Stimulated activated CD8-positive, alpha-beta memory T cell treated with anti-CD3 and anti-CD28 coated beads, Interleukin-7, amount 100 ng/mL, for 48 hours (primary cell): ENCODE results near the gene DNMT3B.
"Not testable (repeated sequence)": the region's sequence is repeated elsewhere in the genome, so short reads cannot be mapped to it uniquely, and the experiment has no call there.

Experiments used
- DNase-seq, 2 donors: peaks; one replicate each; pipeline ENCODE4 v3.0.0-alpha.2; 2020; ENCODE audit warnings: low read depth in 1 of 2; ENCODE audit errors: extremely low read depth in 1 of 2

DNMT3B gene

DNA sequence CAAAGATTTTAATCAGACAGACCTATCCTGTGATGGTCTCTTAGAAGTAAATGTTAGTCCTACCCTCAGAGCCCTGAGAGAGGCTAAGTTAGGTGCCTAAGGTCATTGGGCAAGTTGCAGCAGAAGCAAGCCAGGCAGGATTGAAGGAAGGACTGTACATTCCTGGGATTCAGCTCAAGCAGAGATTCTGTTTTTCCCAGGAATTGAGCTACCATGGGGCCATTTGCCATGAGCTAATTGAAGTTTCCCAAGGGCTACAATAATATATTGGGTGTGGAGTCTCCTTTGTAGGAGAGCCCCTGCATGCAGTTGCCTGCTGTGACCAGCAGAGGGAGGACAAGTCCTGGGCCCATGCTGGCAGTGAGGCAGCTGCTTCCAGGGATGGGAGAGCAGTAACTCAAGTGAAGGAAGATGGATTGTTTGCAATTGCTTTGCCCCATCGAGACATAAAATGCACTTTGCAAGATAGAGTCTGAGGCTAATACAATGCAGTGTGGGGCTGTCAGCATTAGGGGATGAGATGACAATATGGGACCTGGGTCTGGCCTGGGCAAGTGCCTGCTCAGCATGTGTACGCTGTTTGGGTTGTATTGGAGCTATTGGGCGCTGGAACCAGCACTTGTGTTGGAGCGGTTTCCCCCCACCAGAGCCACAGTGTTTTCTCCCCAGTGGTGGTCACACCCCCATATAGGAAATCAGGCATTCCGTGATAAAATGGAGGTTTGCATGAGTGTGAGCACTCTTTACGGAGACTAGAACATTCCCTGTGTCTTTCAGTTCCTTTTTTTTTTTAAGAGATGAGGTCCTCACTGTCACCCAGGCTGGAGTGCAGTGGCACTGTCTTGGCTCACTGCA lies 27.9 kb downstream of the DNMT3B start:
- DNase-seq: peak; percentile 31 to 48

DNA sequence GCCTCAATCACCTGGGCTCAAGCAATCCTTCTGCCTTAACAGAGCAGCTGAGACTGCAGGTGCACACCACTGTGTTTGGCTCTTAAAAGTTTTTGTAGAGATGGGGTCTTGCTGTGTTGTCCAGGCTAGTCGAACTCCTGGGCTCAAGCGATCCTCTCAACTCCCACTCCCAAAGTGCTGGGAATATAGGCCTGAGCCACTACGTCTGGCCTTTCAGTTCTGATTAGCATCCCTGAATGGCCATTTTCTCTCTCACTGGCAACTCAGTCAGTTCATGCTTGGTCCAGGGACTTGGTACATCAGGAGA lies 28.5 kb downstream of the DNMT3B start:
- DNase-seq: no peak

DNA sequence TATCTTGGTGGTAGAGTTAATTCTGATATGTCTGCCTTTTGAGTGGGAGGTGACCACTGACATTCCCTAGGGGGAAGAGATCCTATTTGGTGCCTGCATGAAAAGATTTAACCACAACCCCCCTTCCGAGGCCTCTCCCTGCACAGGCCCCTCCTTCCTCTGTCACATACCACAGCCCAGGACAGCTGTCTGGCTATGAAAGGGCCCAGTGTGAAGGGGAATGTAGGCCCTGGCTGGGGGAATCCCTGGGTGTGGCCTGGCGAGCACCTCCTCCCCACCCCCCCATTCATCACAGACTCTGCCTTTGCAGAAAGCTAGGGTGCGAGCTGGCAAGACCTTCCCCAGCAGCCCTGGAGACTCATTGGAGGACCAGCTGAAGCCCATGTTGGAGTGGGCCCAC lies 30.1 kb downstream of the DNMT3B start:
- DNase-seq: peak in 1 of 2 donors; percentile 5

DNA sequence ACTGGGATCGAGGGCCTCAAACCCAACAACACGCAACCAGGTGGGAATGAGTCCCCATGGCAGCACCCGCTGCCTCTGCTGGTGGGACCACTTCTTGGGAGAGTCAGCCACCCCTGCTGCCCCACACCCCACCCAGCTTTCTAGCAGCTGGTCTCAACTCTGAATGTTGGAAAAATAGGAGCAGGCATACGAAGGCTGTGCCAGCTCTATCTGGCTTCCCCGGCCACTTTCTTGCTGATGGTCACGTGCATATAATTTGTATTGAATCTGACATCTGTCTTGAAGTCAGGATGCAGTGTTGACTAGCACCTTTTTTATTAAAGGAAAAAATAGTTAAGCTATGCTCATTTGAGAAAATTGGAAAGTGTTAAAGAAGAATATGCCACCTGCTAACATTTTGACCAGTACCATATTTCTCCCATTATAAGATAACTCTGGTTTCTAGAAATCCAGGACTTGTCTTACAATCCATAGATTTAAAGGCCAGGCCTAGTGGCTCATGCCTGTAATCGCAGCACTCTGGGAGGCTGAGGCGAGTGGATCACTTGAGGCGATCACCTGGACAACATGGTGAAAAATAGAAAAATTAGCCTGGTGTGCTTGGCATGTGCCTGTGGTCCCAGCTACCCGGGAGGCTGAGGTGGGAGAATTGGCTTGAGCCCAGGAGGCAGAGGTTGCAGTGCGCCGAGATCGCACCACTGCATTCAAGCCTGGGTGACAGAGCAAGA lies 30.7 kb downstream of the DNMT3B start:
- DNase-seq: no peak

DNA sequence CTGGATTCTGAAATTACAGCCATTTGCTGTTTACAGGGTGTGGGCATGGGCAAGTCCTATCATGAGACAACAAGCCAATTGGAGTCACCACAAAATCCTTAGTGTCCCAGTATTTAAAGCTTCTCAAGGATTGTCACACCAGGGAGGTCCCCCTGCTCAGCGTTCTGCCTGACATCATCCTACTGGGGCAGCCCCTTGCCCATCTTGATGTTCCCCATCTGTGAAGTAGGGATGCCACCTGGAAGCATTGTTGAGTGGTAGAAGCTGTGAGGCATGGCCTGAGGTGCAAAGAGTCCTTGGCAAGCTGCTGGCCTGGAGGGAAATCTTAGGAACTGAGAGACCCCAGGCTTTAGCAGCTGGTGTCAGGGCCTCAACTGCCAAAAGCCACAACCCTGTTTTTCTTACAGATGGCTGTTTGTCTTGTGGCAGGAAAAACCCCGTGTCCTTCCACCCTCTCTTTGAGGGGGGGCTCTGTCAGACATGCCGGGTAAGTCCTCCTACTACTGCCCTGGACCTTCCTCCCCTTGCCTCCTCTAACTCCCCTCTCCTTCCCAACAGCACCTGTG lies 34.3 kb downstream of the DNMT3B start:
- DNase-seq: no peak

DNA sequence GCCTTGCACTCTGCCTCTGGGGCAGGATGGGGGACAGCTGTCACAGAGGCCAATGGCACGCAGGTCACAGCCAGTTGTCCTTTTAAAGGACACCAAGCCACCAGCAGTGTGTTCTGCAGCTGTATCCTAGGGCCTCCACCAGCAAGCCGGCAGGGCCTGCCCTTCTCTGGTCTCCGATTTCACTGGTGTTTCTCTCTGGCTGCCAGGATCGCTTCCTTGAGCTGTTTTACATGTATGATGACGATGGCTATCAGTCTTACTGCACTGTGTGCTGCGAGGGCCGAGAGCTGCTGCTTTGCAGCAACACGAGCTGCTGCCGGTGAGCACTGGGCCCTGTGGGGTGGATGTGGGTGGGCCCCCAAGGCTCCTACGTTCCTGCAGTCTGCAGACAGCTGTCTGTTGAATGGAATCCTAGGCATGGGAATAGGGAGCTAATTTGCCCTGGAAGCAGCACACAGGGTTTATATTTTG lies 34.8 kb downstream of the DNMT3B start:
- DNase-seq: no peak

DNA sequence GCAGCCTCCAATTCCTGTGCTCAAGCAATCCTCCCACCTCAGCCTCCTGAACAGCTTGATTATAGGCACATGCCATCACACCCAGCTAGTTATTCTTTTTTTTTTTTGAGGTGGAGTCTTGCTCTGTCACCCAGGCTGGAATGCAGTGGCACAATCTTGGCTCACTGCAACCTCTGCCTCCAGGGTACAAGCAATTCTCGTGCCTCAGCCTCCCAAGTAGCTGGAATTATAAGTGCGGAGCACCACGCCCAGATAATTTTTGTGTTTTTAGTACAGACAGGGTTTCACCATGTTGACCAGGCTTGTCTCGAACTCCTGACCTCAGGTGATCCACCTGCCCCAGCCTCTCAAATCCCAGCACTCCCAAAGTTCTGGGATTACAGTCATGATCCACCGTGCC lies 35.4 kb downstream of the DNMT3B start:
- not testable (repeated sequence) for DNase-seq

DNA sequence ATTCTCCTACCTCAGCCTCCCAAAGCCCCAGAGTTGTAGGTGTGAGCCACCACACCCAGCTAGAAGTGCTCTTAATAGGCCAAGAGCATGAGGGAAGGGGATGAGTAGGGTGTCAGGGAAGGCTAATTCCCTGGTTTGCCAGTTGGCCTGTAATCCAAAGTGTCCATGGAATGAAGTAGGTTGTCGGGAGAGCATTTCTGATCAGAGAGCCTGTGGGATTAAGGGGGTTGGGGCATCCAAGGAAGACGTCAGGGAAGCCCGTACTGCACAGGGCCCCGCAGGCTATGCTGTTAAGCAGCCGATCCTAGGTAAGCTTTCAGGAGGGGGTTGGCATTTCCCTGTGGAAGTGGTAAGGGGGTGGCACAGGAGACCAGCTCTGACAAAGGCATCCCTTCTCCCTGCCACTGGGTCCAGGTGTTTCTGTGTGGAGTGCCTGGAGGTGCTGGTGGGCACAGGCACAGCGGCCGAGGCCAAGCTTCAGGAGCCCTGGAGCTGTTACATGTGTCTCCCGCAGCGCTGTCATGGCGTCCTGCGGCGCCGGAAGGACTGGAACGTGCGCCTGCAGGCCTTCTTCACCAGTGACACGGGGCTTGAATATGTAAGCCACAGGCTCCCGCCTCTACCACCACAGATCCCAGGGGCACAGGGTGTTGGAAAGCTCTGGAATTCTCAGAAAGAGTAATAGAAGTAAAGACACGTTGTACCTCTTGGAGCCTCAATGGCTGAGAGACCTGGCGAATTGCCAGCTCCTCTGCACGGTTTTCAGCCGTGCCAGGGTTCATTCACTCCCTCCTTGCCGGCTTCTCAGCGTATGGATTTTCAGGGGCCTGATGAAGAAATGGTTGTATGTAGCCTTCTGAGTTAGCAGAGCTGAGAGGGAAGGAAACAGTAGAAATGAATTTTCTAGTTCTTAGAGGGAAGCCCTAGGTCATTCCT lies 36.1 kb downstream of the DNMT3B start:
- DNase-seq: no peak

DNA sequence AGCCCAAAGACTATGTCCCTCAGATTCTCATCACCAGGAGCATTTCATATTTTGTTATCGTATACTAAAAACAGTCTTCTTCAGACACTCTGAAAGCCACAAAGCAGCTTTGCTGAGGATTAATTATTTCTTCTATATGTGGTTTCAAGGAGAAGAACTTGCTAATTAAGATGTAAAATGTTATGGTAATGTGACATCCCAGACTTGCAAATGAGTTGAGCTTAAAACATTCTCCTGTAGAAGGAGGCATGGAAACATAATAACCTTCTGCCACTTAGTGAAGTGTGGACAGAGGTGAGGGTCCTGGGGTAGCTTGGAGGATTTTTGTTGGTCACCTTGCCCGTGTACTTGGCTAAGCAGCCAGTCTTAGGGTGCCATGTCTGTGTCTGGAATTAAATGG lies 40.9 kb downstream of the DNMT3B start:
- DNase-seq: no peak

DNA sequence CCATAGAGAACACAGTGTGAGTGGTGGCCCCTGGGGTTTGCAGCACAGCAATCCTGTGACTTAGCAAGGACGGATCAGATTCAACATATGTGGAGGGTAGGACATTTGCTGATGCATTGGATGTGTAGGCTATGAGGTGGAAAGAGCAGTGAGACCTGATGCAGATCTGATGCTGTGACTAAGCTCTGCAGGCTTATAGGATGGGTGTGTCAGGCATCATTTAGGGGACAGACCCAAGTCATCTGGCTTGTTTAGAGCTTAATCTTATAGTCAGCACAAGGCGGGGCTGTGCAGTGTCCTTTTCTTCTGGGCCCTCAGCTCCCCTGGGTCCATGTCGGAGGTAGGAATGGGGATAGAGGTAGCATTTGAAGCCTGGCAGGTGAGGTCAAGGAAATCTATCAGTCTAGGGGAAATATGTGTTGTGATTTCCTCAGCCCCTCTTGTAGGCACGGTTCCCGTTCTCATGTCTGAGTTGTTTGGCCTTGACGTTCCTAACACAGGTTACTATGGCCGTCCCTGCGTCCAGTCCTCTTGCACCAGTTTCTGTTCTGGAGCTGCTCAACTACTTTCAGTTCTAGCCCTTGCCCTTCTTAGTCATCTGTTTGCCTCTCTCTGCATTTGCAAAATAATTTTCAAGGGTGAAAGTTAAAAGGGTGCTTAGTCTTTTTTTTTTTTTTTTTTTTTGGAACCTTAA lies 42.0 kb downstream of the DNMT3B start:
- DNase-seq: no peak

DNA sequence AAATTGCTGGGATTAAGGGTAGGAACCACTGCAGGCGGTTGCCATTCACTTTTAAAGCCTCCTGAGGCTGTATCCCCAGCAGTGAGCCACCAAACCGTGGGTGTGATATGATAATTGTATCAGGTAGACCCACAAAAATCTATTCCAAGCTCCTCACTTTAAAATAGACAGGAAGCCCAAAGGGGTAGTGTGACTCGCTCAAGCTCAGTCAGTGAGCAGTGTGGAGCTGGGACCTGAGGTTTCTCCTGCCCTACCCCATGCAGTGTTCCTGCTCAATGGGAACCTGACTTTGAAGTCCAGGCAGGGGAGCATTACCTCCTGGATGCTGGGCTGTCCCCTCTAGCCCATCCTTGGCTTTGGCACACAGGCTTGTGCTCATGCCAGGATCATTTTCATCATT lies 42.6 kb downstream of the DNMT3B start:
- no peak for DNase-seq

DNA sequence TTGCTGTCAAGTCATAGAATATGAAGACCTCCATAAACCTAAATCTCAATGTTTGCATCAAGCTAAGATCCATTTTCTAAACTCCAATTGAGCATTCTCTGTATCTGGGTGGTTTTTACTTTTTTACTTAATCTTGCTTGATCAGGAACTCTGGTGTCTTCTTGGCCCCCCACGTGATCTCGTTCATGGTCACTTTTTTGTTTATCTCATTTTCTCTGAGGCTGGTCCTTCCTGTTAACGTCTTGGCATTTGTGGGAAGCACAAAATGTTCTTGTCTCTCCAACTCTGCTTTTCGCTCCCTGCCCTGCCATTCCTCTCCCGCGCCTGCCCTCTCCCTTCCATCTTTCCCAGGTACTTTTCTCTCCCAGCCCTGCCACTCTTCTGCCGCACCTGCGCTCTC lies 43.5 kb downstream of the DNMT3B start:
- DNase-seq: no peak

DNA sequence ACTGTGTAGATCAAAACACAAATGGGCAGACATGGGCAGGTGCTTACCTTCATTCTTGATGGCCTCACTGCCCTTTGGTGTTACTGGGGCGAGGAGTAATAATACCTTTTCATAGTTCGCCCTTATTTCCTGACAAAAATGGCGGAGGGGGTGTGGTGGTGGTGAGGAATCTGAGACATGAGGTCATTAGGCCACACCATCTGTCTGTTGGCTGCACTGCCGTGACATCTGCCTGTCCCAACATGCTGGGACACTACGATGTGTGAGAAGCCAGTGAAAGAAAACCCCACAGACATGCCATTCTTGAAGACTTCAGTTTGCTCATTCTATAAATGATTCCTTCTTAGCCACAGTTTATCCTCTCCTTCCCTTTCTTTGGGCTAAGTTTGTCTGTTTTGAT lies 44.2 kb downstream of the DNMT3B start:
- no peak for DNase-seq

DNA sequence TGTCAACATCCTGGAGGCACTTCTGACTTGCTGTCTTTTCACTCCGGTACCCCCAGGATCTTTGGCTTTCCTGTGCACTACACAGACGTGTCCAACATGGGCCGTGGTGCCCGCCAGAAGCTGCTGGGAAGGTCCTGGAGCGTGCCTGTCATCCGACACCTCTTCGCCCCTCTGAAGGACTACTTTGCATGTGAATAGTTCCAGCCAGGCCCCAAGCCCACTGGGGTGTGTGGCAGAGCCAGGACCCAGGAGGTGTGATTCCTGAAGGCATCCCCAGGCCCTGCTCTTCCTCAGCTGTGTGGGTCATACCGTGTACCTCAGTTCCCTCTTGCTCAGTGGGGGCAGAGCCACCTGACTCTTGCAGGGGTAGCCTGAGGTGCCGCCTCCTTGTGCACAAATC lies 45.5 kb downstream of the DNMT3B start:
- no peak for DNase-seq

DNA sequence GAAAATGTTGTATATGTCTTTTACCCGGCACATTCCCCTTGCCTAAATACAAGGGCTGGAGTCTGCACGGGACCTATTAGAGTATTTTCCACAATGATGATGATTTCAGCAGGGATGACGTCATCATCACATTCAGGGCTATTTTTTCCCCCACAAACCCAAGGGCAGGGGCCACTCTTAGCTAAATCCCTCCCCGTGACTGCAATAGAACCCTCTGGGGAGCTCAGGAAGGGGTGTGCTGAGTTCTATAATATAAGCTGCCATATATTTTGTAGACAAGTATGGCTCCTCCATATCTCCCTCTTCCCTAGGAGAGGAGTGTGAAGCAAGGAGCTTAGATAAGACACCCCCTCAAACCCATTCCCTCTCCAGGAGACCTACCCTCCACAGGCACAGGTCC lies 46.3 kb downstream of the DNMT3B start:
- DNase-seq: no peak

DNA sequence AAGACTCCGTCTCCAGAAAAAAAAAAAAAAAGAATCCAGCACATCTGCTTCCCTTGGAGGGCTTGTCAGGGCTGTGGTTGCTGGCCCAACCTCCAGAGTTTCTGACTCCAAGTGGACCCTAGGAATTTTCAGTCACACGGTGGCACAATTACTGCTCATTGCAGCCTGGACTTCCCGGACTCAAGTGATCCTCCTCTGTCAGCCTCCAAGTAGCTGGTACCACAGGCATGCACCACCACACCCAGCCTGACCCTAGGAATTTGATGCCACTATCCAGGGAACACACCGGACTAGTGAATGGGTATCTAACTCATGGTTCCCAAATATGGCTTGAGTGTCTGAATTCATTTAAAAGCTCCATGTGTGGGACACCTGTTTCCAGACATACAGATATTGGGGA lies 47.7 kb downstream of the DNMT3B start:
- no peak for DNase-seq

DNA sequence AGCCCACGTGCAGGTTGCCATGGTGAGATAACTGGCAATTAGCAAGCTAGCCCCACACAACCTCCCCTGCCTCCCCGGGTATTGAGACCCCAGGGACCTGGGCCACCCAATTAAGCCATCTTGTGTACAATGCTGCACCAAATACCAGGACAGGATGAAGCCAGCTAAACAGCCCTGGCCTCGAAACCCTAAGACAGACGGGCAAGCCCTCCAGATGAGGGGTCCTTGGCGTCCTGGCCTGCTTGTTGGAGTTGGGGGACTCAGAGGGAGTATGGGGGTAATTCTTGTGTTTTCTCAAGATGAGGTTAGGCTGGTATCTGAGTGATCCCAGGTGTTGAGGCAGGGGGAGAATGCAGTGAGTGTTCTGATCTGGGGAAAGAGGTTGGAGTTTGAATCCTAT lies 48.8 kb downstream of the DNMT3B start:
- no peak for DNase-seq

DNA sequence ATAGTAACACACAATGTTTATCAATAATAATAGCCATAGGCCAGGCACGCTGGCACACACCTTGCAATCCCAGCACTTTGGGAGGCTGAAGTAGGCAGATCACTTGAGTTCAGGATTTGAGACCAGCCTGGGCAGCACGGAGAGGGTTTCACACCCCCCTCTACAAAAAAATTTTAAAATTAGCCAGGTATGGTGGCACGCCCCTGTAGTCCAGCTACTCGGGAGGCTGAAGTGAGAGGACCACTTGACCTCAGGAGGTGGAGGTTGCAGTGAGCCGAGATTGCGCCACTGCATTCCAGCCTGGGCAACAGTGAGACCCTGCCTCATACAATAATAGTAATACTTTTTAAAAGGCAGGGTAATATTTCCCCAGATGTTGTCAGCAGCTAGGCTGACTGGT lies 49.7 kb downstream of the DNMT3B start:
- DNase-seq: no peak

DNA sequence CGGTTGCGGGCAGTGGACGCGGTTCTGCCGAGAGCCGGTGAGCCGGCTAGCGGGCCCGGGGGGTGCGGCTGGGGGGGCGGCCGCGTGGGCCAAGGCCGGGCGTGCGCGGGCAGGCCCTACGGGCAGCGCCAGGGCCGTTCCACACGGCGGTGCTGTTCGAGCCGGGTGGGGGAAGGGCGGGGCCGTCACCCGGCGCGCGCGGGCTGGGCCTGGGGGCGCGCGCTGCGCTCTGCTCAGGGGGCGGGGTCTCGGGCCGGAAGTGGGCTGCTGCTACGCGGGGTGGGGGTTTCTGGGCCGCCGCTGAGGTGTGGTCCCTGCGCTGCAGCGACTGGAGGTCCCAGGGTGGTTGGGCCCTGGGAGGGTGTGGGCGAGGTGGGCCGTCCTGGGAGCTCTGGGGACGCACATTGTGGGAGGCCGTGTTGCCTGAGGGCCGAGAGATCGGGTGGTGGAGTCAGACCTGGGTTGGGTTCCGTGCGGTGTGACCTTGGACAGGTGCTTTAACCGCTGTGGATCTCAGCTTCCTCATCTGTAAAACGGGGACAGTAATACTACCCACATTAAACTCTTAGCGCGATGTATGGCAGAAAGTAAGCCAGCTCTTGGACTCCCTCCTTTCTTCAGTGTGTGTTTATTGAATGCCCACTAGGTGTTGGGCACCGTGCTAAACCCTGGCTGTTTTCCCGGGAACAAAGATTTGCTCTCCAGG lies 58.0 kb downstream of the DNMT3B start:
- DNase-seq: peak in 1 of 2 donors; percentile 75
